ENCODE data around the gene MID1.

MID1 gene

GRCh38 chrX:10420134-10420533, 200.3 kb downstream of the MID1 start:
- no peak for DNase-seq

GRCh38 chrX:10416424-10416823, 204.0 kb downstream of the MID1 start:
- DNase-seq, result no peak

- DNase-seq, result no peak
These were observed 204.9 kb downstream of the MID1 start for GRCh38 chrX:10415306-10416001.

- DNase-seq, result no peak
These were observed 205.5 kb downstream of the MID1 start for GRCh38 chrX:10414862-10415261.

- no peak for DNase-seq
These were observed 206.1 kb downstream of the MID1 start for GRCh38 chrX:10414156-10414824.

- DNase-seq, result no peak
These were observed 215.9 kb downstream of the MID1 start for GRCh38 chrX:10404436-10404835.

GRCh38 chrX:10401239-10401638, 219.1 kb downstream of the MID1 start:
- DNase-seq, result no peak

GRCh38 chrX:10399043-10399741, 221.2 kb downstream of the MID1 start:
- no peak for DNase-seq

- DNase-seq, result no peak
These were observed 222.2 kb downstream of the MID1 start for GRCh38 chrX:10398215-10398614.

GRCh38 chrX:10397349-10397748, 223.0 kb downstream of the MID1 start:
- no peak for DNase-seq

GRCh38 chrX:10395643-10396042, 224.7 kb downstream of the MID1 start:
- no peak for DNase-seq
